Measurements from ENCODE around the gene ZNF407.
"Not testable (repeated sequence)": the region's sequence is repeated elsewhere in the genome, so short reads cannot be mapped to it uniquely, and the experiment has no call there.

Gene ZNF407

GRCh38 chr18:74944676-74945075, 347.0 kb downstream of the ZNF407 start:
- DNase-seq, result no peak

GRCh38 chr18:74945774-74946545, 348.3 kb downstream of the ZNF407 start:
- DNase-seq, result no peak

- DNase-seq, result no peak
These were observed 349.1 kb downstream of the ZNF407 start for GRCh38 chr18:74946646-74947375.

- DNase-seq, result no peak
These were observed 349.7 kb downstream of the ZNF407 start for GRCh38 chr18:74947417-74947816.

- no peak for DNase-seq
These were observed 350.2 kb downstream of the ZNF407 start for GRCh38 chr18:74947875-74948274.

- DNase-seq, result no peak
These were observed 351.9 kb downstream of the ZNF407 start for GRCh38 chr18:74949611-74950010.

GRCh38 chr18:74950479-74950878, 352.8 kb downstream of the ZNF407 start:
- no peak for DNase-seq

GRCh38 chr18:74951165-74951760, 353.6 kb downstream of the ZNF407 start:
- no peak for DNase-seq

GRCh38 chr18:74957588-74958224, 360.0 kb downstream of the ZNF407 start:
- DNase-seq, result no peak

GRCh38 chr18:74959216-74959615, 361.5 kb downstream of the ZNF407 start:
- no peak for DNase-seq

GRCh38 chr18:74961596-74961995, 363.9 kb downstream of the ZNF407 start:
- DNase-seq, result no peak

- DNase-seq, result no peak
These were observed 366.3 kb downstream of the ZNF407 start for GRCh38 chr18:74963820-74964446.

GRCh38 chr18:74965682-74966081, 368.0 kb downstream of the ZNF407 start:
- DNase-seq, result no peak

- DNase-seq, result no peak
These were observed 369.8 kb downstream of the ZNF407 start for GRCh38 chr18:74967438-74967837.

- DNase-seq, result no peak
These were observed 370.3 kb downstream of the ZNF407 start for GRCh38 chr18:74967979-74968378.

- not testable (repeated sequence) for DNase-seq
These were observed 373.7 kb downstream of the ZNF407 start for GRCh38 chr18:74971358-74971757.

- not testable (repeated sequence) for DNase-seq
These were observed 374.1 kb downstream of the ZNF407 start for GRCh38 chr18:74971776-74972175.

- DNase-seq, result no peak
These were observed 374.7 kb downstream of the ZNF407 start for GRCh38 chr18:74972354-74972753.

GRCh38 chr18:74975001-74975400, 377.3 kb downstream of the ZNF407 start:
- DNase-seq, result no peak

GRCh38 chr18:74976331-74976909, 378.8 kb downstream of the ZNF407 start:
- DNase-seq, result no peak

- no peak for DNase-seq
These were observed 379.4 kb downstream of the ZNF407 start for GRCh38 chr18:74977041-74977440.

GRCh38 chr18:74980669-74981068, 383.0 kb downstream of the ZNF407 start:
- no peak for DNase-seq

- DNase-seq, result no peak
These were observed 383.8 kb downstream of the ZNF407 start for GRCh38 chr18:74981476-74981875.

Measured in activated CD4-positive, alpha-beta T cell treated with anti-CD3 and anti-CD28 coated beads, Interleukin-2, amount 50 U/mL, for 4 hours (primary cell).